Left lung (tissue), 10 donors: ENCODE measurements around the gene WDR41. TPM values are rescaled to one million over a fixed set of nuclear protein-coding genes. Genes with fewer than 3 reads are reported as not detected.
A peak's percentile ranks its signal among the peaks of the same experiment; 100 is the strongest.

Source experiments
- ATAC-seq: fragments of 200-7000 bp; cut with Tn5 transposase; one replicate; pipeline ENCODE4 v1.9.1; 2020; ENCODE audit warnings: moderate library complexity
- DNase-seq, 4 donors: peaks; one replicate each; pipeline ENCODE4 v3.0.0-alpha.2; 2013 to 2020
- H3K27ac ChIP-seq, 2 donors: fragments of 200-600 bp; sonication (generic) in 1 of 2; one replicate each; pipeline versions ENCODE4 v1.5.0 to v1.8.0; 2020 to 2021
- H3K27me3 ChIP-seq, 2 donors: fragments of 200-600 bp; sonication (generic) in 1 of 2; one replicate each; pipeline versions ENCODE4 v1.5.0 to v1.8.0; 2020 to 2021
- H3K36me3 ChIP-seq, 2 donors: fragments of 200-600 bp; sonication (generic) in 1 of 2; one replicate each; pipeline versions ENCODE4 v1.5.0 to v1.8.0; 2020 to 2021
- H3K4me1 ChIP-seq, 2 donors: fragments of 200-600 bp; one replicate each; pipeline ENCODE4 v1.8.0; 2021
- H3K4me3 ChIP-seq, 2 donors: fragments of 200-600 bp; sonication (generic) in 1 of 2; one replicate each; pipeline versions ENCODE4 v1.5.0 to v1.8.0; 2020 to 2021; ENCODE audit warnings: mild to moderate bottlenecking in 1 of 2
- H3K9me3 ChIP-seq, 2 donors: fragments of 200-600 bp; sonication (generic) in 1 of 2; one replicate each; pipeline versions ENCODE4 v1.5.0 to v1.8.0; 2020 to 2021
- intact Hi-C, 2 donors: fragments of 100-400 bp; cut with DNase I; formaldehyde crosslinking; loops; one replicate each; pipeline versions ENCODE4 v1.11.2 to v1.14.2; 2022
- polyA plus RNA-seq, 6 donors: library from polyadenylated mRNA; unstranded; fragments of 120-200 nt; gene quantifications; one replicate each; pipeline ENCODE4 v1.2.1, GENCODE V29; 2013; ENCODE audit not compliant: insufficient read length in 6 of 6
- total RNA-seq, 2 donors: library from RNA; stranded (reverse); fragmentation: NEBNext Ultra II Directional; extraction: Animal tissue kit (Norgen Biotek cat#: 25700); gene quantifications; one replicate each; pipeline ENCODE4 v1.2.1, GENCODE V29; 2021
- TF ChIP-seq, protein P1 (sequence below), 2 donors: fragments of 200-600 bp; sonication (generic) in 1 of 2; IDR thresholded peaks; one replicate each; pipeline versions ENCODE4 v1.5.0 to v1.8.0; 2021; ENCODE audit warnings: antibody characterized with exemption in 2 of 2
- donor health status: DM: no; HTN: yes; CAD: no.
- donor health status: DM: no; HTN: no; CAD: no.

WDR41 gene
- total and polyA plus RNA-seq, 8 donors, result 43.6 to 74.0 (median 66.8) TPM

- TF ChIP-seq, protein P1, sequence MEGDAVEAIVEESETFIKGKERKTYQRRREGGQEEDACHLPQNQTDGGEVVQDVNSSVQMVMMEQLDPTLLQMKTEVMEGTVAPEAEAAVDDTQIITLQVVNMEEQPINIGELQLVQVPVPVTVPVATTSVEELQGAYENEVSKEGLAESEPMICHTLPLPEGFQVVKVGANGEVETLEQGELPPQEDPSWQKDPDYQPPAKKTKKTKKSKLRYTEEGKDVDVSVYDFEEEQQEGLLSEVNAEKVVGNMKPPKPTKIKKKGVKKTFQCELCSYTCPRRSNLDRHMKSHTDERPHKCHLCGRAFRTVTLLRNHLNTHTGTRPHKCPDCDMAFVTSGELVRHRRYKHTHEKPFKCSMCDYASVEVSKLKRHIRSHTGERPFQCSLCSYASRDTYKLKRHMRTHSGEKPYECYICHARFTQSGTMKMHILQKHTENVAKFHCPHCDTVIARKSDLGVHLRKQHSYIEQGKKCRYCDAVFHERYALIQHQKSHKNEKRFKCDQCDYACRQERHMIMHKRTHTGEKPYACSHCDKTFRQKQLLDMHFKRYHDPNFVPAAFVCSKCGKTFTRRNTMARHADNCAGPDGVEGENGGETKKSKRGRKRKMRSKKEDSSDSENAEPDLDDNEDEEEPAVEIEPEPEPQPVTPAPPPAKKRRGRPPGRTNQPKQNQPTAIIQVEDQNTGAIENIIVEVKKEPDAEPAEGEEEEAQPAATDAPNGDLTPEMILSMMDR (IDR thresholded peaks at IDR 0.05), result no peak
- Histone ChIP-seq H3K9me3 (no peaks in the 10 kb centered on the region), H3K36me3 (peaks cover 0 to 49% of the 10 kb centered on the region in 2 donors), H3K4me3 (no peak overlapping the region), H3K27ac (no peak overlapping the region), H3K4me1 (peaks cover 0 to 2% of the 10 kb centered on the region in 2 donors), H3K27me3 (no peaks in the 10 kb centered on the region)
- DNase-seq, result peak in 1 of 4 donors; percentile 47
- intact Hi-C loops, result no loop called here
- peak; percentile 58 for ATAC-seq
These were observed 42.8 kb downstream of the WDR41 start for GRCh38 chr5:77449277-77449676.

DNA sequence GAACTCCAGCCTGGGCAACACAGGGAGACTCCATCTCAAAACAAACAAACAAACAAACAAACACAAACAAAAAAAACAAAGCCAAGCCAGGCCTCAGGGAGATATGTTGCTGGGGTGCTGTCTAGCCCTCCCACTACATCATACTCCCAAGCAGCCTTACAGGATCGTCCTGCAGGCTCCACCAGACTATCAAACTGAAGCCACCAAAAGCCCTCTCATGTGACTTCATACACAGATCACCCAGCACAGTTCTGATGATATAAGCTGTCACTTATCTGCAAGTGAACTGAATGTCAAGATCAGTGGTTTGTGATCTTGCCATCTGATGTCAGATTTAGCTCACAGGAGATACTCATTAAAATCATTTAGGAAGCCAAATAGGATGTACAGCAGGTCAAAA, 43.3 kb downstream of the WDR41 start:
- no peaks in the 10 kb centered on the region for H3K9me3 ChIP-seq
- H3K27ac ChIP-seq, result no peak overlapping the region
- DNase-seq (no peak), ATAC-seq (no peak)
- H3K27me3 ChIP-seq, result no peaks in the 10 kb centered on the region
- peaks cover 0 to 2% of the 10 kb centered on the region in 2 donors for H3K4me1 ChIP-seq
- intact Hi-C loops, result no loop called here
- peaks cover 0 to 54% of the 10 kb centered on the region in 2 donors for H3K36me3 ChIP-seq
- H3K4me3 ChIP-seq, result no peak overlapping the region
- TF ChIP-seq, protein P1 (IDR thresholded peaks at IDR 0.05), result no peak

DNA sequence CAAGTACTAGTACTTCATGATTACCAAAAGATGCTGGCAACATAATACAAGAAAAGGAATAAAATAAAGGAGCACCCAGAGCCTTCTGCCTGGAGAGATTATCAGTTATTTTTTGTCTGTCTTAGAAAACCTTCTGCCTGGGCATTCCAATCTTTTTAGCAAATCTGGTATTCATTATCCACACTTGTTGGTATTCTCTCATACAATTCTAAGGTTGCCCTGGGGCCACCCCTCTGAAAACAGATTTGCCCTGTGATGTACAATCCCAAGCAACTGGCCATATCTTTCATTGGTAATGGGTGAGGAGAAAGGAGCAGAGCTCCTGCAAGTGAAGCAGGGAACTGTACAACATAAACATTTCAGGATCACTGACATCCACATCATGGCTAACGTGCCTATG, 47.8 kb downstream of the WDR41 start:
- Histone ChIP-seq H3K36me3 (peaks cover 0 to 70% of the 10 kb centered on the region in 2 donors), H3K4me1 (no peaks in the 10 kb centered on the region), H3K27me3 (no peaks in the 10 kb centered on the region), H3K9me3 (no peaks in the 10 kb centered on the region), H3K27ac (no peak overlapping the region), H3K4me3 (no peak overlapping the region)
- DNase-seq (no peak), ATAC-seq (no peak)
- TF ChIP-seq, protein P1 (IDR thresholded peaks at IDR 0.05), result no peak
- intact Hi-C loops, result no loop called here

DNA sequence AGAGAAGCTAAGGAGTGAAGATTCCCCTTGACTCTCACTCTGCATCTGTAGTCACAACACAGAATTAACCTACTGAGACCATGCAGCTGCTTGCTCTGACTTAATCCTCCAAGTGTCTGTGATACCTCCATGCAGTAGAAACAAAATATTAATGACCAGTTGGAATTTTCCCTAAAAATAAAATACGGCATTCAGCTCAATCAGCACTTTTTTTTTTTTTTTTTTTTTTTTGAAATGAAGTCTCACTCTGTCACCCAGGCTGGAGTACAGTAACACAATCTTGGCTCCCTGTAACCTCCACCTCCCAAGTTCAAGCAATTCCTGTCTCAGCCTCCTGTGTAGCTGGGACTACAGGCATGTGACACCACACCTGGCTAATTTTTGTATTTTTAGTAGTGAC, 48.4 kb downstream of the WDR41 start:
- H3K4me3 ChIP-seq, result no peak overlapping the region
- H3K9me3 ChIP-seq, result no peaks in the 10 kb centered on the region
- DNase-seq (no peak), ATAC-seq (no peak)
- no peaks in the 10 kb centered on the region for H3K27me3 ChIP-seq
- H3K27ac ChIP-seq, result no peak overlapping the region
- H3K36me3 ChIP-seq, result peaks cover 0 to 64% of the 10 kb centered on the region in 2 donors
- no peaks in the 10 kb centered on the region for H3K4me1 ChIP-seq
- TF ChIP-seq, protein P1 (IDR thresholded peaks at IDR 0.05), result no peak
- intact Hi-C loops, result no loop called here

- H3K4me3 ChIP-seq, result no peak overlapping the region
- TF ChIP-seq, protein P1 (IDR thresholded peaks at IDR 0.05), result no peak
- H3K27me3 ChIP-seq, result no peaks in the 10 kb centered on the region
- DNase-seq (no peak), ATAC-seq (no peak)
- H3K36me3 ChIP-seq, result peaks cover 0 to 65% of the 10 kb centered on the region in 2 donors
- no peak overlapping the region for H3K27ac ChIP-seq
- H3K4me1 ChIP-seq, result no peaks in the 10 kb centered on the region
- intact Hi-C loops, result no loop called here
- no peaks in the 10 kb centered on the region for H3K9me3 ChIP-seq
These were observed 54.0 kb downstream of the WDR41 start for GRCh38 chr5:77438071-77438470.
